ENCODE measurements around the gene NDST3.
"Not testable (repeated sequence)": the region's sequence is repeated elsewhere in the genome, so short reads cannot be mapped to it uniquely, and the experiment has no call there.

Gene NDST3

GRCh38 chr4:118260309-118260708, 226.0 kb downstream of the NDST3 start:
- H2BK12ac ChIP-seq (ENCODE audit: low read length) = no peak overlapping the region
- no peak overlapping the region for H3K4me2 ChIP-seq (ENCODE audit: insufficient read depth, low read length, poor library complexity, severe bottlenecking)
- WGBS, 2 donors (ENCODE audit: extremely low coverage in 2 of 2, insufficient read length in 2 of 2, insufficient replicate concordance in 1 of 2) = no CpG with 5 or more reads among the region's 2 CpGs
- H3K36me3 ChIP-seq (replicated peaks in 1 of 2; ENCODE audit: control insufficient read depth in 2 of 2, insufficient read depth in 2 of 2, low read length in 2 of 2) = no peaks in the 10 kb centered on the region
- H3K23ac ChIP-seq (ENCODE audit: low read depth, low read length, poor library complexity) = no peak overlapping the region
- no peak overlapping the region for H2AFZ ChIP-seq (ENCODE audit: low read length)
- H3K4me3 ChIP-seq (ENCODE audit: low read length in 2 of 2) = no peak overlapping the region
- no peaks in the 10 kb centered on the region for H3K27me3 ChIP-seq (ENCODE audit: control insufficient read depth in 3 of 3, insufficient read depth in 3 of 3, low read depth in 1 of 3, low read length in 3 of 3)
- no peak overlapping the region for H4K91ac ChIP-seq (ENCODE audit: low read depth, low read length, poor library complexity)
- no peaks in the 10 kb centered on the region for H3K4me1 ChIP-seq (ENCODE audit: control insufficient read depth in 2 of 2, insufficient read depth in 1 of 2, low read depth in 1 of 2, low read length in 2 of 2)
- H3K79me1 ChIP-seq (ENCODE audit: low read depth, low read length) = no peaks in the 10 kb centered on the region
- no peak overlapping the region for H2BK5ac ChIP-seq (ENCODE audit: low read length)
- H3K9me3 ChIP-seq (replicated peaks in 1 of 2; ENCODE audit: control insufficient read depth in 2 of 2, insufficient read depth in 1 of 2, low read depth in 1 of 2, low read length in 2 of 2) = no peaks in the 10 kb centered on the region
- H3K18ac ChIP-seq (ENCODE audit: low read length) = no peak overlapping the region
- no peak overlapping the region for H3K9ac ChIP-seq (ENCODE audit: low read depth, low read length, poor library complexity)
- no peak overlapping the region for H3K4ac ChIP-seq (ENCODE audit: low read length)
- no peak overlapping the region for H4K8ac ChIP-seq (ENCODE audit: low read depth, low read length)
- no peak overlapping the region for H3K27ac ChIP-seq (replicated peaks; ENCODE audit: low read length)
- no peak for DNase-seq (ENCODE audit: low spot score)
- no peak overlapping the region for H2AK5ac ChIP-seq (ENCODE audit: low read depth, low read length)
- no peak overlapping the region for H3K14ac ChIP-seq (ENCODE audit: low read length)
- H2BK15ac ChIP-seq (ENCODE audit: low read length) = no peak overlapping the region
- no peak overlapping the region for H2BK120ac ChIP-seq (ENCODE audit: low read depth, low read length)

DNA sequence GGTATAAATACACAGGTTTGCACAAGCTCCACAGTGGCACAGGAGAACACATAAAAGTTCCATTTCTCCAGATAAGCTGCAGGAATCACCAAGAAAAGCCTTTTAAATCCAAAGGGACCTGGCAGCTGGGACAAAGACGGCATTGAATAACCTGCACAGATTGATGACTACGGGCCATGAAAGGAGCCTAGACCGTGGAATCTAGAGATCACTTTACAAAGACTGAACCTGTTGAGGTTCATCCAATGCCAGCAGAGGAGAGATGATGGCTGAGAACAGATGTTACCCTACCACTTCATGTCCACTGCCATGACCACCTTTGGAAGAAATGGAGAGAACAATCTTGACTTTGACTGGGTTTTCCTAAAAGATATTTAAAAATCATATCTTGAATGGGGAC, 229.8 kb downstream of the NDST3 start:
- no peak overlapping the region for H2AFZ ChIP-seq (ENCODE audit: low read length)
- no peak overlapping the region for H3K9ac ChIP-seq (ENCODE audit: low read depth, low read length, poor library complexity)
- H4K91ac ChIP-seq (ENCODE audit: low read depth, low read length, poor library complexity) = no peak overlapping the region
- no peak overlapping the region for H2AK5ac ChIP-seq (ENCODE audit: low read depth, low read length)
- H3K4me3 ChIP-seq (ENCODE audit: low read length in 2 of 2) = no peak overlapping the region
- H3K79me1 ChIP-seq (ENCODE audit: low read depth, low read length) = no peaks in the 10 kb centered on the region
- no peak overlapping the region for H3K4me2 ChIP-seq (ENCODE audit: insufficient read depth, low read length, poor library complexity, severe bottlenecking)
- H3K4ac ChIP-seq (ENCODE audit: low read length) = no peak overlapping the region
- no peak overlapping the region for H3K27ac ChIP-seq (replicated peaks; ENCODE audit: low read length)
- no peak overlapping the region for H2BK12ac ChIP-seq (ENCODE audit: low read length)
- H3K27me3 ChIP-seq (ENCODE audit: control insufficient read depth in 3 of 3, insufficient read depth in 3 of 3, low read depth in 1 of 3, low read length in 3 of 3) = no peaks in the 10 kb centered on the region
- H3K36me3 ChIP-seq (replicated peaks in 1 of 2; ENCODE audit: control insufficient read depth in 2 of 2, insufficient read depth in 2 of 2, low read length in 2 of 2) = no peaks in the 10 kb centered on the region
- H3K4me1 ChIP-seq (ENCODE audit: control insufficient read depth in 2 of 2, insufficient read depth in 1 of 2, low read depth in 1 of 2, low read length in 2 of 2) = no peaks in the 10 kb centered on the region
- no CpG with 5 or more reads among the region's 3 CpGs for WGBS, 2 donors (ENCODE audit: extremely low coverage in 2 of 2, insufficient read length in 2 of 2, insufficient replicate concordance in 1 of 2)
- H3K9me3 ChIP-seq (replicated peaks in 1 of 2; ENCODE audit: control insufficient read depth in 2 of 2, insufficient read depth in 1 of 2, low read depth in 1 of 2, low read length in 2 of 2) = no peaks in the 10 kb centered on the region
- no peak overlapping the region for H3K23ac ChIP-seq (ENCODE audit: low read depth, low read length, poor library complexity)
- H2BK120ac ChIP-seq (ENCODE audit: low read depth, low read length) = no peak overlapping the region
- no peak overlapping the region for H2BK15ac ChIP-seq (ENCODE audit: low read length)
- no peak overlapping the region for H2BK5ac ChIP-seq (ENCODE audit: low read length)
- DNase-seq (ENCODE audit: low spot score) = no peak
- no peak overlapping the region for H4K8ac ChIP-seq (ENCODE audit: low read depth, low read length)
- no peak overlapping the region for H3K14ac ChIP-seq (ENCODE audit: low read length)
- H3K18ac ChIP-seq (ENCODE audit: low read length) = no peak overlapping the region

DNA sequence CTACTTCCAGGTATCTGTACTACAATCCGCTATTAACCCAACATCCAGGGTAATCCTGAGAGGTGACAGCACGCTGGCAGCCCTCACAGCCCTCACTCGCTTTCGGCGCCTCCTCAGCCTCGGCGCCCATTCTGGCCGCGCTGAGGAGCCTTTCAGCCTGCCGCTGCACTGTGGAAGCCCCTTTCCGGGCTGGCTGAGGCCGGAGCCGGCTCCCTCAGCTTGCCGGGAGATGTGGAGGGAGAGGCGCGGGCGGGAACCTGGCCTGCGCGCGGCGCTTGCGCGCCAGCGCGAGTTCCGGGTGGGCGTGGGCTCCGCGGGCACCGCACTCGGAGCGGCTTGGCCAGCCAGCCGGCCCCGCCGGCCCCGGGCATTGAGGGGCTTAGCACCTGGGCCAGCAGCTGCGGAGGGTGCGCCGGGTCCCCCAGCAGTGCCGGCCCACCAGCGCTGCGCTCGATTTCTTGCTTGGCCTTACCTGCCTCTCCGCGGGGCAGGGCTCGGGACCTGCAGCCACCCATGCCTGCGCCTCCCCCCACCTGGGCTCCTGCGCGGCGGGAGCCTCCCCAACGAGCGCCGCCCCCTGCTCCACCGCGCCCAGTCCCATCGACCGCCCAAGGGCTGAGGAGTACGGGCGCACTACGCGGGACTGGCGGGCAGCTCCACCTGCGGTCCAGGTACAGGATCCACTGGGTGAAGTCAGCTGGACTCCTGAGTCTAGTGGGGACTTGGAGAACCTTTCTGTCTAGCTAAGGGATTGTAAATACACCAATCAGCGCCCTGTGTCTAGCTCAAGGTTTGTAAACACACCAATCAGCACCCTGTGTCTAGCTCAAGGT, 231.2 kb downstream of the NDST3 start:
- no peak overlapping the region for H3K9ac ChIP-seq (ENCODE audit: low read depth, low read length, poor library complexity)
- no peak overlapping the region for H2BK5ac ChIP-seq (ENCODE audit: low read length)
- no peak overlapping the region for H3K4me2 ChIP-seq (ENCODE audit: insufficient read depth, low read length, poor library complexity, severe bottlenecking)
- H3K4me1 ChIP-seq (ENCODE audit: control insufficient read depth in 2 of 2, insufficient read depth in 1 of 2, low read depth in 1 of 2, low read length in 2 of 2) = no peaks in the 10 kb centered on the region
- no peaks in the 10 kb centered on the region for H3K27me3 ChIP-seq (ENCODE audit: control insufficient read depth in 3 of 3, insufficient read depth in 3 of 3, low read depth in 1 of 3, low read length in 3 of 3)
- no peak for DNase-seq (ENCODE audit: low spot score)
- H4K8ac ChIP-seq (ENCODE audit: low read depth, low read length) = no peak overlapping the region
- H3K79me1 ChIP-seq (ENCODE audit: low read depth, low read length) = no peaks in the 10 kb centered on the region
- no peak overlapping the region for H2BK120ac ChIP-seq (ENCODE audit: low read depth, low read length)
- H2AFZ ChIP-seq (ENCODE audit: low read length) = no peak overlapping the region
- no peak overlapping the region for H2BK12ac ChIP-seq (ENCODE audit: low read length)
- H3K27ac ChIP-seq (replicated peaks; ENCODE audit: low read length) = no peak overlapping the region
- WGBS, 2 donors (ENCODE audit: extremely low coverage in 2 of 2, insufficient read length in 2 of 2, insufficient replicate concordance in 1 of 2) = no CpG with 5 or more reads among the region's 64 CpGs
- no peak overlapping the region for H3K23ac ChIP-seq (ENCODE audit: low read depth, low read length, poor library complexity)
- H3K36me3 ChIP-seq (replicated peaks in 1 of 2; ENCODE audit: control insufficient read depth in 2 of 2, insufficient read depth in 2 of 2, low read length in 2 of 2) = no peaks in the 10 kb centered on the region
- no peak overlapping the region for H3K4me3 ChIP-seq (ENCODE audit: low read length in 2 of 2)
- no peak overlapping the region for H3K4ac ChIP-seq (ENCODE audit: low read length)
- no peak overlapping the region for H2BK15ac ChIP-seq (ENCODE audit: low read length)
- peak overlapping the region; percentile 56 for H3K14ac ChIP-seq (ENCODE audit: low read length)
- no peak overlapping the region for H3K18ac ChIP-seq (ENCODE audit: low read length)
- no peaks in the 10 kb centered on the region for H3K9me3 ChIP-seq (replicated peaks in 1 of 2; ENCODE audit: control insufficient read depth in 2 of 2, insufficient read depth in 1 of 2, low read depth in 1 of 2, low read length in 2 of 2)
- H2AK5ac ChIP-seq (ENCODE audit: low read depth, low read length) = no peak overlapping the region
- no peak overlapping the region for H4K91ac ChIP-seq (ENCODE audit: low read depth, low read length, poor library complexity)

DNA sequence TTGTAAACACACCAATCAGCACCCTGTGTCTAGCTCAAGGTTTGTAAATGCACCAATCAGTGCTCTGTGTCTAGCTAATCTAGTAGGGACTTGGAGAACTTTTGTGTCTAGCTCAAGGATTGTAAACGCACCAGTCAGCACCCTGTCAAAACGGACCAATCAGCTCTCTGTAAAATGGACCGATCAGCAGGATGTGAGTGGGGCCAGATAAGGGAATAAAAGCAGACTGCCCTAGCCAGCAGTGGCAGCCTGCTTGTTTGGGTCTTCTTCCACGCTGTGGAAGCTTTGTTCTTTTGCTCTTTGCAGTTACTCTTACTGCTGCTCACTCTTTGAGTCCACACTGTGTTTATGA, 231.8 kb downstream of the NDST3 start:
- H2BK5ac ChIP-seq (ENCODE audit: low read length); H4K91ac ChIP-seq (ENCODE audit: low read depth, low read length, poor library complexity); H3K4ac ChIP-seq (ENCODE audit: low read length); H2BK15ac ChIP-seq (ENCODE audit: low read length); H2BK12ac ChIP-seq (ENCODE audit: low read length); H3K79me1 ChIP-seq (ENCODE audit: low read depth, low read length); H3K4me2 ChIP-seq (ENCODE audit: insufficient read depth, low read length, poor library complexity, severe bottlenecking); H3K27ac ChIP-seq (replicated peaks; ENCODE audit: low read length); H4K8ac ChIP-seq (ENCODE audit: low read depth, low read length); H3K27me3 ChIP-seq (ENCODE audit: control insufficient read depth in 3 of 3, insufficient read depth in 3 of 3, low read depth in 1 of 3, low read length in 3 of 3); H3K14ac ChIP-seq (ENCODE audit: low read length); H3K4me3 ChIP-seq (ENCODE audit: low read length in 2 of 2); H3K23ac ChIP-seq (ENCODE audit: low read depth, low read length, poor library complexity); DNase-seq (ENCODE audit: low spot score); H3K4me1 ChIP-seq (ENCODE audit: control insufficient read depth in 2 of 2, insufficient read depth in 1 of 2, low read depth in 1 of 2, low read length in 2 of 2); H2AK5ac ChIP-seq (ENCODE audit: low read depth, low read length); H3K9me3 ChIP-seq (replicated peaks in 1 of 2; ENCODE audit: control insufficient read depth in 2 of 2, insufficient read depth in 1 of 2, low read depth in 1 of 2, low read length in 2 of 2); H2BK120ac ChIP-seq (ENCODE audit: low read depth, low read length); H3K9ac ChIP-seq (ENCODE audit: low read depth, low read length, poor library complexity); H3K36me3 ChIP-seq (replicated peaks in 1 of 2; ENCODE audit: control insufficient read depth in 2 of 2, insufficient read depth in 2 of 2, low read length in 2 of 2); H3K18ac ChIP-seq (ENCODE audit: low read length): not testable (repeated sequence)
- H2AFZ ChIP-seq (ENCODE audit: low read length) = peak overlapping the region; percentile 40
- WGBS, 2 donors (ENCODE audit: extremely low coverage in 2 of 2, insufficient read length in 2 of 2, insufficient replicate concordance in 1 of 2) = no CpG with 5 or more reads among the region's 4 CpGs
